Renal pelvis (tissue), 4 donors: ENCODE data around the gene MALRD1. TPM values are rescaled to one million over a fixed set of nuclear protein-coding genes. Genes with fewer than 3 reads are reported as not detected.

ENCODE experiments used
- DNase-seq: peaks from one replicate; pipeline ENCODE4 v3.0.0-alpha.2; 2013
- polyA plus RNA-seq, 3 donors: library from polyadenylated mRNA; unstranded; fragments of 120-200 nt; gene quantifications; one replicate each; pipeline ENCODE4 v1.2.1, GENCODE V29; 2013; ENCODE audit not compliant: insufficient read length in 3 of 3

Gene MALRD1
- polyA plus RNA-seq, 3 donors: 1.4 to 2.3 (median 2.3) TPM

DNA sequence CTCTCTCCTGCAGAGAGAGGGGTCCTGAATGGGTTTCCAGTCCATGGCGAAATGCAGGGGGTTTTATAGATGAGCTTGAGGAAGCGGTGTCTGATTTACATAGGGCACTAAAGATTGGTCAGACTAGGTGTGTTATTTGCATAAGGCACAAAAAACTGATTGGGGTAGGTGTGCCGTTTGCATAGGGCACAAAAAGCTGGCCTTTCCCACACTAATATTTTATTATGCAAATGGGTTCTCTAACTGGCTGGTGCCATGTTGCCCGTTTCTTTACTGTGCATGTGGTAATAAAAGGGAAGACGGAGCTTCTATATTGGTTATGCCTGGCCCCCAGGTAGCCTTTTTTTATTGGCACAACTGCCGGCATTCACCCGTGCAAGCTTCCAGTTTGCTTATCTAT lies 50.2 kb downstream of the MALRD1 start:
- DNase-seq: no peak

DNA sequence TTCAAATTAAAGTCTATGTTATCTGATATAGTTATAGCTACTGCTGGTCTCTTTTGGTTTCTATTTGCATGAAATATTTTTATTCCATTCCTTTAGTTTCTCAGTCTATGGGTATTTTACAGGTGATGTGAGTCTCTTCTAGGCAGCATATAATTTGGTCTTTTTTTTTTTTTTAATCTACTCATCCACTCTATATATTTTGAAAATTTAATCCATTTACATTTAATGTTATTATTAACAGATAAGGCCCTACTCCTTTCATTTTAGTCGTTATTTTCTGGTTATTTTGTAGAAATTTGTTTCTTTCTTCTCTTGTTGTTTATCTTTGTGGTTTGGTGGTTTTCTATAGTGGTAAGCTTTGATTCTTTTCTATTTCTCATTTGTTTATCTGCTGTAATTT lies 58.8 kb downstream of the MALRD1 start:
- DNase-seq: no peak

DNA sequence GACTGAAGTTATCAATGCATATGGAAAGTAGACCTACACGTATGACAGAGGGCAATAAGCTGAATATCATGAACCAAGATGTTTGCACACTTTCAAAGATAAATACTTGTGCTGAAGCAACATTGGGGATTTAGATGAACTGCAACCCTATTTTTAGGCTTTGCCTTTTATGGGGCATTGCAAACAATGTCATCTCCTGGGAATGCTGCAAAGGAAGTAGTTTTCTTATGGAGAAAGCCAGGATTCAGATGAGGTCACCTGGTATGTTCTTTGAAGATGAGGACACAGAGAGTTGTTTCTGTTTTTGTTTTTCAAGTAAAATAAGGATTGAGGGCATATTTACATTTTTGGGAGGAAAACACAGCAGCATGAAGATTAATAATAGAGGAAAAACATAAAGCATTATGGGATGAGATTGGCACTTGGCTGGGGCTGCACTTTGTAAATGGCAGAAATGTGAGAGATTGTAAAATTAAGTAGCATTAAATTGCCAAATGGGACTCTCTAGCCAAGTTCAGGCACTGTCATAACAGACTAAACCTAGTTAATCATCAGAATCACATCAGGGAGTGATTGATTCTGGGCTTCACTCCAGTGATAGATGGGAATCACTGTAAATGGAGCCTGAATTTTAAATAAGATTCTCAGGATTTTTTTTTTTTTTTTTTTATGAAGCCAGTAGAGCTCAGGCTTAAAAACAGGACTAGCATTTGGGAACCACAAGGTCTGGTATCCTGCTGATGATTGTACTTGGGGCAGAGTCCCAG lies 63.1 kb downstream of the MALRD1 start:
- no peak for DNase-seq

DNA sequence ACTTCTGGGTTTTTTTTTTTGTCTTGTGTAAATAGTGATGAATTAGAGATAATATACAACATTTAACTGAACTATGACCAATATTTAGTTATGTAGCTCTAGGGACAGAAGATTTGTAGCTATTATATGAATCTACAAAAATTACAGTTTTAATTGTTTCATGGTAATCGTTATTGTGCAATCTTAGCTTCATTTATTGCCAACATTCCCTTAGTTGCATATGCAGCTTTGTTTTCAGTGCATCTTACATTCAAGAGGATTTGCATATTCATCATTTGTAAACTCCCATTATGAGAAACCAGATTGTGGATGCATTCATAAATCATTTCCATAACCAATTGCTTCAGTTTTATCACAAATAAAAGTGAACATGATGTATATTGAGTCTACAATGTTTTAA lies 68.8 kb downstream of the MALRD1 start:
- no peak for DNase-seq

DNA sequence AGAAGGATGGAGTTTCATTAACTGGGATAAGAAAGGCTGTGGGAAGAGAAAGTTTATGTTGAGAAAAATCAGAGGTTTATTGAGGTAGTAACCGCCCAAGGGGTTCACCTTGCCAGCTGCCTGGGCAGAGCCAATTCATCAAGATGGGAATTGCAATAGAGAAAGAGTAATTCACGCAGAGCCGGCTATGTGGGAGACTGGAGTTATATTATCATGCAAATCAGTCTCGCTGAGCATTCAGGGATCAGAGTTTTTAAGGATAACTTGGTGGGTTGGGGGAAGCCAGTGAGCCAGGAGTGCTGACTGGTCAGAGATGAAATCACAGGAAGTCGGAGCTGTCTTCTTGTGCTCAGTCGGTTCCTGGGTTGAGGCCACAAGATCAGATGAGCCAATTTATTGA lies 70.6 kb downstream of the MALRD1 start:
- DNase-seq: no peak

DNA sequence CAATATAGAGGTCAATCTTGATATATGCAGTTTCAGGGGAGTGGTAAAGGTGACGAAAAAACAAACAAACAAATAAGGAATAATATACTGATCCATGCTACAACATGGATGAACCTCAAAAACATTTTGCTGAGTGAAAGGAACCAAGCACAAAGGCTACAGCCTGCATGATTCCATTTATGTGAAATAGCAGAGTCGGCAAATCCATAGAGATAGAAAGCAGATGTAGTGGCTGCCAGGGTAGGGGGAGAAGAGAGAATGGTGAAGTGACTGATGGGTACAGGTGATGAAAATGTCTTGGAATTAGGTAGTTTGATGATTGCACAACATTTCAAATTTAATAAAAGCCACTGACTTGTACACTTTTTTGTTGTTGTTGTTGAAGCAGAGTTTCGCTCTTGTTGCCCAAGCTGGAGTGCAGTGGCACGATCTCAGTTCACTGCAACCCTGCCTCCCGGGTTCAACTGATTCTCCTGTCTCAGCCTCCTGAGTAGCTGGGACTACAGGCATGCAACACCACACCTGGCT lies 71.8 kb downstream of the MALRD1 start:
- DNase-seq: no peak

DNA sequence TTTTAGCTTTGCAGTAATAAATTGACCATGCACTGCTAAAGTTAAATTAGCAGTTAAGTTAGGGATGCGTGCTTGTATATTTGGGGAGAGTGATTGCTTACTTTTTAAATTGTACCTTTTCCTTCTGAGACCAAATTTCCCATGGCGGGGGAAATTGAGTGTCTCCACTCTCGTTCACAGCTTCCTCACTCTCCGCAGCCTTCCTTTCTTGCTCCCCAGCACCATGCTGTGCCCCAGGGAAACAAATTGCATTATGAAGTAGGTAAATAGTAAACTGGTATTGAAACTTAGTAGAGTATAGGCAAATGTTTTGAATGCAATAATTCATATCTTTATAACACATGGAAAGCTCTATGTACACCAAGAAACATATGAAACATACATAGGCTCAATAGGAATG lies 85.4 kb downstream of the MALRD1 start:
- no peak for DNase-seq

DNA sequence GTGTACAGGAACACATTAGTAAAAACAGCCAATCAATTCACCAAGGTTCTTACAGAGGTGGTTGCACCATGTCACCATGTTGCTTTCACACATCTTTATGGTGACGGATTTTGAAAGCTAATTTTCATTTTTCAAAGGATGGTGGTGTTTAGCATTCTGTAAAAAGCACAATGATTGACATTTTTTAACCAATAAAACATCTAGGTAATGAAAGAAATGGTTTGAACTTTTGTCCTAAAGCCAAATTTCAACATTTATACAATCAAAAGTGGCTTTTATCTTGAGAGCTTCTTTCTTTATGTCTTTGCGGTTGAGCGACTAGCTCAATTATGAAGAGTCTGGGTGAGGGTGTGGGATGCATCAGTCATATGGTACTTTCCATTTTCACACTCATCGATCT lies 94.4 kb downstream of the MALRD1 start:
- DNase-seq: no peak

DNA sequence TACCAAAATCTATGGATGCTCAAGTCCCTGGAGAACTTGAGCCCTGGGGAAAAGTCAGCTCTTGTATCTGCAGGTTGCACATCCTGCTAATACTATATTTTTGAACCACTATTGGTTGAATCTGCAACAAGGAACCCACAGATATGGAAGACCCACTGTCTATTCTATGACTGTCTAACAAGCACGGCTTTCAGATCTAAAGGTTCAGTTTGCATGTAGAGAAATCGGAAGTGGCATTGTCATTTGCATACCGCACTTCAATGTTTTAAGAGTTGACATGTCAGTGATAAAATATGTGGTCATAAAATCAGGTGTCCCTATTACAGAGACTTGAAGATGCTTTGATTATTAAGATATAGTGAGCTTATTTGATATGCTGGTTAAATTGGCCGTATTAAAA lies 95.6 kb downstream of the MALRD1 start:
- DNase-seq: no peak

DNA sequence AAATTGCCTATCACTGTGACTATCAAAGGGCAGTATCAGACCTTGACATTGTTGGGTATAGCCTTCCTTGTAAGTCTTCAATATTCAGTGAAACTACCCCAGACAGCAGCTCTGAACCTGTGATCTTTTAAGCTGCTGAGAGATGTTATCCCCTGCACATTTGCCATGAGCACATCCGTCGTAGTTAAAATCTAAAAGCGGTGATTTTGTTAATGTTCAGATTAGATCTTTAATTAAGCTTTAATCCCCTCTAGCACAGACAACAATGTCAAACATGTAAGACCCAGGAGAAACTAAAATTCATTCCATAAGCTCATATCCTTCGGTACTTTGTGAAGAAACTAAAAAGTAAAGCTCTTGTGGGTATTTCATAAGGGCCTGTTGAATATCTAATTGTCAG lies 105.8 kb downstream of the MALRD1 start:
- no peak for DNase-seq

DNA sequence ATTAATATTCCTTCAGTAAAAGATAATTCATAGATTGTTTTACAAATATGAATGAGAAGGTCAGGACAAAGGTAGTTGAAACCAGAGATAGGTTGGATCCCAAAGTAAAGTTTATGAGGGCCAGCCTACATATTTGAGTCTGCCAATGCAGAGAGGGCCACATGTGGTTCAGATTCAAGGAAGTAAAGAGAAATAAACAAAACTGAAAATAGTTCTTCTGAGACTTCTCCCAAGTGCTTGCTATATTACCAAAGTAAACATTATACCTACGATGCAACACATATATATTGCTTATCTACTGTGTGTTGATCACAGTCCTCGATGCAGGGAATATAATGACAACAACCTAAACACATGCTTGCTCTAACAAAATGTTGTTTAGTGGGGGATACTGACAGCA lies 109.8 kb downstream of the MALRD1 start:
- no peak for DNase-seq

DNA sequence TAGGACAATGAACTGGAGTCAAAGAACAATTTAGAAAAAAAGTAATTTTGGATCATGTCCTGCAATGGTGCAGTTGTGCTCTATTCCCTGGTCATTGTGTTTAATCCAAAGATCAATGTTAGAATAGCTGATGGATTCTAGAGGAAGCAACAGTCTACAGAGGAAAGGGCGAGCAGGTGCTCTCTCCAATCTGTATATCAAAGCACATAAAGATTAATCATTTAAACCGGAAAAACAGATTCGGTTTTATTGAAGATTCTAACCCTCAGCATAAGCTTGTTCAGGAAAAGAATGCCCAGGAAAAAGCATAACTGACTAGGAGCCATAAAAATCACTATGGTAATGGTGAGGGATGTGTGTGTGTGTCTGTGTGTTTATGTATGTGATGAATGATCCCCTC lies 110.3 kb downstream of the MALRD1 start:
- no peak for DNase-seq

DNA sequence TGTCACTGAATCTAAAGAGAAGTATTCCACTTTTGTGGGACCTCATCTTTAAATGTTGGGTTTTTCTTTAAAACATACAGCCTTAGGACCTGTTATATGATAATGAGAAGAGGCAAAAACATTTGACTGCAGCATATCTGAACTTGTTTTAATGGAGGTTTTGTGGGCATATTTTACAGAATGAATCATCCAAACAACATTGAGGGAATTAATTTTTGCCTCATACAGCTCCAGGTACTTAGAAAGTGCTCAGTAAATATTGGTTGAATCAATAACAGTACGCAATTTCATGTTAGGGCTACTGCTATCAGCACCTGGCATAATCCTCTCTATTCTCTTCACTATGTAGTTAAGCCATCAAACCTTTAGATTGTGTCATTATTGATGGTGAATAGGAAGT lies 115.9 kb downstream of the MALRD1 start:
- no peak for DNase-seq

DNA sequence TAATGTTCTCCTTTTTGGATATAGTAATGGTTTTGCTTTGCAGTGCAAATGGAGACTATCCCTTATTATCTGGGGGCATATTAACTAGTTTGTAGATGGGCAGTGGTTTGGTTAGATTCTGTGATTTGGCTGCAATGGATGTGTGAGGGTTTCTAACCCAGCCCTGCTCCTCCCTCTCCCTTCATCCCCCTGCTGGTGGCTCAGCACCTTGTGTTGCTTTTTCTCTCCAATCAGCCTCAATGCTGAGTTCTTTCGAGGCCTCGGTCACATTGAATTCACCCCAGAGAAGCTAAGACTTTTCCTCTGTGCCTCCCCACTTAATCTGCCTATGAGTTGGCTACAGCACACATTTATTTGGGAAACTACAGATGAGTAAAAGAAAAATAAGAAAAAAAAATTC lies 120.0 kb downstream of the MALRD1 start:
- no peak for DNase-seq

DNA sequence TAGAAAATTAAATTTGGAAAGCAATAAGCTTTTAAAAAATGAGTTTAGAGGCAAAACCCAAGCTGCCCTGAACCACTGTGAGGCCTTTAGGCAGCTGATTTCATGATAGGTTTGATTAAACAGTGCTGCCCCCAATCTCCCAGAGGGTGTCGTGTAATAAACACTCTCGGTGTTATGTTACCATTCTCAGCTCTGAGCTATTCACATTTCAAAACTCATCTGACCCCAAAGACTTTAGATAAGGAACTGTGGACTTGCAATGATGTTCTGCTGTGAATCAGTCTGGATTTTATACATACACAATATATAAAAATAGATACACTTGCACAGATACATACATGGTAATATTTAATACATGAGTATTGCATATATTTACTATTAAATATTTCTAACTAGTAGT lies 120.4 kb downstream of the MALRD1 start:
- no peak for DNase-seq

DNA sequence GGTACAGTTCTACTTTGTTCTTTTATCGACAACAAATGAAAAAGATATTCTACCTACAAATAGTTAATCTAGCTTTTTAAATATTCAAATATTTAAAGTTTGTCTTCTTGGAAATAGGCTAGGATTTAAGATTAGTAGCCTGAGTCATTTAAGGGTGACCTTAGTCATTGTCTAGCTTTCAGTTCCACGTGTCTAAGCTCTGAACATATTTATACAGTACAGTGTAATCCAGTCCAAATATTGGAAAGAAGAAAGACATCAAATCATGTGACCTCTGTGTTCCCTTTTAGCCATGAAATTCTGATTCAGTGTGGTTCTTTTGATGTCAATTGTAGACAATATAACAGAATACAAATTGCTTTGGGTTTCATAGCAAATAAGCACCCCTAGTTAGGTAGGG lies 121.1 kb downstream of the MALRD1 start:
- DNase-seq: no peak

DNA sequence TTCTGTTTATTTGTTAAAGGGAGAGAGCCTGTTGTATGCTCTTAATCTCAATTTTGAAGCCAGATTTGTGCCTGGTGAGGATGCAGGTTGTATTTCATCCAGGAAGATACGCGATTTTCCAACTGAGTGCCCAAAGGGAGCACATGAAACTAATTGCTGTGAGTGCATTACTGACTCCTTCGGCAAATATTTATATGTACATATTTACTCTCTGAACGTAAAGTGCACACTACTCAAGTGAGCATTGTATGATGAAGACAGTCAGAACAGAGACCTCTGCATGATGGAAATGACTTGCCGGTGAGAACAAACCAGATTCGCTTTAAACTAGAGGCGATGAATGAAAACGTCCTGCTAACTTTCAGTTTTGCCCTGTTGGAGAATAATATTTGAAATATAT lies 130.1 kb downstream of the MALRD1 start:
- no peak for DNase-seq

DNA sequence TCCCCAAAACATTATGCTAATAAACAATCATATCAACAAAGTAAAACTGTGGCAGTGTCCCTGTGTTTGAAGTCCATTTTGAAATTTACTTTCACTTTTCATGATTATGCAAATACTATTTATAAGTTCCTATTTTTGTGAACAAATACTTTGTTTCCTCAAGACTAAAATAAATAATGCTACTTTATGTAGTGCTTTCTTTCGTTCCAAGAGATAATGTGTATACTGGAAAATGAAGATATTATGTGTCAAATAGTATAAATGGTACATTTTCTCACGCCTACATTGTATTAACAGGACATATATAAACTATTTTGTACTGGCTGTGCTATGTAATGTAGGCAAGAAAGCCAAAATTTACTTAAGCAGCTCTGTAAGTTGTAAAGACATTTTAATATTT lies 136.3 kb downstream of the MALRD1 start:
- DNase-seq: no peak

DNA sequence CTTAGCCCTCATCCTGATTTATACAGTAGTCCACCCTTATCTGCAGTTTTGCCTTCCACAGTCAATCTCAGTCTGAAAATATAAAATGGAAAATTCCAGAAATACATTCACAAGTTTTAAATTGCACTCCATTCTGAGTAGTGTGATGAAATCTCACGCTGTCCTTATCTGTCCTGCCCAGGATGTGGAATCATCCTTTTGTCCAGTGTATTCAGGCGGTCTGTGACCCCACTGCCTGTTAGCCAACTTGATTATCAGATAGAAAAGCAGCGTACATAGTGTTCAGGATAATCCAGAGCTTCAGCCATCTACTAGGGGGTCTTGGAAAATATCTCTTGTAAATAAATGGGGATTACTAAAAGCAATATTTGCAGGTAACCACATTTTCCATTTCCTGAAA lies 146.3 kb downstream of the MALRD1 start:
- no peak for DNase-seq

DNA sequence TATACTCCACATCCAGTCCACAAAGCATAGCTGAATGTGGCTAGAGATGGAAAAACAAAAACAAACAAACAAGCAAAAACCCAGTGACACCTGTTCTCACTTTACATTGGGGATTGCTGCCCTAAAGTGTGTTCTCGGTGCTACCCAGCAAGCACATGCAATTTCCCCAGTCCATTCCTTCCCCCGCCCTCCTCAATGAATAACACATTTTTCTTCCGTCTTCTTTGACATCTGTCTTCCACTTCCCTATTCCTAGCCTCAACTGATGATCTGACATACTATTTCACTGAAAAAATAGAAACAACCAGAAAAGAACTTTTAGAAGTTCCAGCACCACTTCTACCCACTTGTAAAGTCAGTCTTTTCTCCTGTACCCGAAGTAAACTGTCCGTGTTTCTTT lies 147.1 kb downstream of the MALRD1 start:
- DNase-seq: no peak

DNA sequence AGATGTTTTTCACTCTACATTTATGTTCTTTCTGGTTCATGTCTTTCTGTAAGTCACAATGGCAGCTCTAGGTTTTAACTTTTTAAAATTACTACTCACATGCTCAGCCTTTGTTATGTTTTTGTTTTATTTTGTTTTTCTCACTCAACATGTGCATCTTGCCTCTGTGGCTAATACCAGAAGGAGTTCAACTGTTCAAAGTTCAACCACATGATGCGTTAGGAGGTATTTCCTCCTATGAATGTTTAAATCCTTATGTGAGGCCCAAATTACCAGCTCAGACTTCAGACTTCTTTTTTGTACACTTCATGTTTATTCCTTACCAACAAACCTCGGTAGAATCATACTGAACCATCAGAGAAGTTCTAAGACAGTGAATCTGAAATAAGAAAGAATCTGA lies 151.6 kb downstream of the MALRD1 start:
- DNase-seq: no peak

DNA sequence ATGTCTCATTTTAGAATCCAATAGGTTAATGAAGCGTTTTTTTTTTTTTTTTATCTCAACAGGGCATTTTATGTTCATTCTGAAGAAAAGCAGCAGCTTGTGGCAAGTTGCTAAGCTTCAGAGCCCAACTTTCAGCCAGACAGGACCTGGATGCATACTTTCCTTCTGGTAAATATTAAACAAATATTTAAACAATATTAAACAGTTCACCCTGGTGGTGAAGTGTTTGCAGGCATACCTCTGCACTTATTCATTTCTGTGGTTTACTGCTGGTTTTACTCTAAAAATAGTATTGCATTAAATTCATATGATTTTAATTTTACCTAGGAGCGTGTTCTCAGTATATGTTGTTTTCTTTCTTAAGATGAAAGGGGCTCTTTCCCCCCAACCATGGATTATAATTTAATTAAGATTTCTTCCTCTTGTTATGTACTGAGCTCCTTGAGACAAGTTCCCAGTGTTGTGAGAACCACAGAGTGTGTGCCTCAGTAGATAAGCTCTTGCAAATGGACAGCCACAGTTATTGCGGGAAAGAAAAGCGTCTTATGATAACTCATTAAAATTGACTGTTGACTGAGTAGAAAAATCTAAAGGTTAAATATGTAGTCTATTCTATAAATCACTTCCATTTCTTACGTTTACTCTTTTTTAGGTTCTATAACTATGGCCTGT lies 155.8 kb downstream of the MALRD1 start:
- DNase-seq: no peak

DNA sequence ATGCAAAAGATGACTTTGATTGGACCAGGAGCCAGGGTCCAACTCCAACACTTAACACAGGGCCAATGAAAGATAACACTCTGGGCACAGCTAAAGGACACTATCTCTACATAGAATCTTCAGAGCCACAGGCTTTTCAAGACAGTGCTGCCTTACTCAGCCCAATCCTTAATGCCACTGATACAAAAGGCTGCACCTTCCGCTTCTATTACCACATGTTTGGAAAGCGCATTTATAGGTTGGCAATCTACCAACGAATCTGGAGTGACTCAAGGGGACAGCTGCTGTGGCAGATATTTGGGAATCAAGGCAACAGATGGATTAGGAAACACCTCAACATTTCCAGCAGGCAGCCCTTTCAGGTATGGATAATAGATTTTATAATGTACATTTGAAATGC lies 160.7 kb downstream of the MALRD1 start:
- DNase-seq: no peak

DNA sequence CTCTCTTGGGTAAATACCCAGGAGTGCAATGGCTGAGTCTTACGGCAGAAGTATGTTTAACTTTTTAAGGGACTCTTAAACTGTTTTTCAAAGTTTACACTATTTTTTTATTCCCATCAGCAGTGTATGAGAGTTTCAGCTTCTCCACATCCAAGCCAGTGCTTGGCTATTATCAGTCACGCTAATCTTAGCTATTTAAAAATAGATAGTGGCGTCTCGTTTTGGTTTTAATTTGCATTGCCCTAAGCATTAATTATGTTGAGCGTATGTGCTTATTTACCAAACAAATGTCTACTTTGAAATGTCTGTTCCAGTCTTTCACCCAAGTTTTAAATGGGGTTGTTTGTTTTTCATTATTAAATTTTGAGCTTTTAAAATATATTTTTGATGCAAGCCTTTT lies 164.0 kb downstream of the MALRD1 start:
- no peak for DNase-seq
